ENCODE measurements around the gene STRBP.

STRBP gene

GRCh38 chr9:123238365-123238764, 30.0 kb downstream of the STRBP start:
- no peak overlapping the region for H3K9ac ChIP-seq (ENCODE audit: low read depth, low read length)
- peaks cover 6% of the 10 kb centered on the region for H3K4me1 ChIP-seq (ENCODE audit: control insufficient read depth, insufficient read depth, low read length)
- no peaks in the 10 kb centered on the region for H3K27me3 ChIP-seq (ENCODE audit: control insufficient read depth, insufficient read depth, low read length)
- H3K9me3 ChIP-seq (ENCODE audit: control insufficient read depth, insufficient read depth, low read length), result no peaks in the 10 kb centered on the region
- no peak overlapping the region for H3K4me3 ChIP-seq (ENCODE audit: low read depth, low read length)
- H3K36me3 ChIP-seq (ENCODE audit: control insufficient read depth, insufficient read depth, low read length), result no peaks in the 10 kb centered on the region

- H3K4me1 ChIP-seq (ENCODE audit: control insufficient read depth, insufficient read depth, low read length), result peaks cover 12% of the 10 kb centered on the region
Measured at GRCh38 chr9:123237220-123237619, 31.2 kb downstream of the STRBP start.

GRCh38 chr9:123235448-123235847, 32.9 kb downstream of the STRBP start:
- no peaks in the 10 kb centered on the region for H3K9me3 ChIP-seq (ENCODE audit: control insufficient read depth, insufficient read depth, low read length)
- H3K4me3 ChIP-seq (ENCODE audit: low read depth, low read length), result no peak overlapping the region
- no peak overlapping the region for H3K9ac ChIP-seq (ENCODE audit: low read depth, low read length)
- H3K36me3 ChIP-seq (ENCODE audit: control insufficient read depth, insufficient read depth, low read length), result no peaks in the 10 kb centered on the region
- H3K27me3 ChIP-seq (ENCODE audit: control insufficient read depth, insufficient read depth, low read length), result no peaks in the 10 kb centered on the region
- peaks cover 12% of the 10 kb centered on the region for H3K4me1 ChIP-seq (ENCODE audit: control insufficient read depth, insufficient read depth, low read length)

More at GRCh38 chr9:123237220-123237619, 31.2 kb downstream of the STRBP start:
- no peak overlapping the region for H3K9ac ChIP-seq (ENCODE audit: low read depth, low read length)
- no peak overlapping the region for H3K4me3 ChIP-seq (ENCODE audit: low read depth, low read length)
- no peaks in the 10 kb centered on the region for H3K27me3 ChIP-seq (ENCODE audit: control insufficient read depth, insufficient read depth, low read length)
- H3K36me3 ChIP-seq (ENCODE audit: control insufficient read depth, insufficient read depth, low read length), result no peaks in the 10 kb centered on the region
- H3K9me3 ChIP-seq (ENCODE audit: control insufficient read depth, insufficient read depth, low read length), result no peaks in the 10 kb centered on the region

- Histone ChIP-seq H3K4me3 (ENCODE audit: low read depth, low read length) (no peak overlapping the region), H3K4me1 (ENCODE audit: control insufficient read depth, insufficient read depth, low read length) (peaks cover 12% of the 10 kb centered on the region), H3K27me3 (ENCODE audit: control insufficient read depth, insufficient read depth, low read length) (no peaks in the 10 kb centered on the region), H3K9me3 (ENCODE audit: control insufficient read depth, insufficient read depth, low read length) (no peaks in the 10 kb centered on the region), H3K36me3 (ENCODE audit: control insufficient read depth, insufficient read depth, low read length) (no peaks in the 10 kb centered on the region), H3K9ac (ENCODE audit: low read depth, low read length) (no peak overlapping the region)
Measured at GRCh38 chr9:123234853-123235252, 33.5 kb downstream of the STRBP start.

GRCh38 chr9:123232332-123232731, 36.1 kb downstream of the STRBP start:
- H3K9ac ChIP-seq (ENCODE audit: low read depth, low read length), result no peak overlapping the region
- no peaks in the 10 kb centered on the region for H3K9me3 ChIP-seq (ENCODE audit: control insufficient read depth, insufficient read depth, low read length)
- no peaks in the 10 kb centered on the region for H3K36me3 ChIP-seq (ENCODE audit: control insufficient read depth, insufficient read depth, low read length)
- H3K4me1 ChIP-seq (ENCODE audit: control insufficient read depth, insufficient read depth, low read length), result peaks cover 7% of the 10 kb centered on the region
- H3K4me3 ChIP-seq (ENCODE audit: low read depth, low read length), result no peak overlapping the region
- no peaks in the 10 kb centered on the region for H3K27me3 ChIP-seq (ENCODE audit: control insufficient read depth, insufficient read depth, low read length)

GRCh38 chr9:123231421-123231820, 37.0 kb downstream of the STRBP start:
- Histone ChIP-seq H3K4me3 (ENCODE audit: low read depth, low read length) (no peak overlapping the region), H3K9ac (ENCODE audit: low read depth, low read length) (no peak overlapping the region), H3K27me3 (ENCODE audit: control insufficient read depth, insufficient read depth, low read length) (no peaks in the 10 kb centered on the region), H3K36me3 (ENCODE audit: control insufficient read depth, insufficient read depth, low read length) (no peaks in the 10 kb centered on the region), H3K4me1 (ENCODE audit: control insufficient read depth, insufficient read depth, low read length) (peaks cover 7% of the 10 kb centered on the region), H3K9me3 (ENCODE audit: control insufficient read depth, insufficient read depth, low read length) (no peaks in the 10 kb centered on the region)

- Histone ChIP-seq H3K36me3 (ENCODE audit: control insufficient read depth, insufficient read depth, low read length) (no peaks in the 10 kb centered on the region), H3K4me1 (ENCODE audit: control insufficient read depth, insufficient read depth, low read length) (peaks cover 19% of the 10 kb centered on the region)
Measured at GRCh38 chr9:123228967-123229366, 39.4 kb downstream of the STRBP start.

GRCh38 chr9:123225995-123226394, 42.4 kb downstream of the STRBP start:
- Histone ChIP-seq H3K36me3 (ENCODE audit: control insufficient read depth, insufficient read depth, low read length) (no peaks in the 10 kb centered on the region), H3K27me3 (ENCODE audit: control insufficient read depth, insufficient read depth, low read length) (no peaks in the 10 kb centered on the region), H3K4me3 (ENCODE audit: low read depth, low read length) (no peak overlapping the region), H3K9me3 (ENCODE audit: control insufficient read depth, insufficient read depth, low read length) (no peaks in the 10 kb centered on the region), H3K9ac (ENCODE audit: low read depth, low read length) (no peak overlapping the region), H3K4me1 (ENCODE audit: control insufficient read depth, insufficient read depth, low read length) (peaks cover 12% of the 10 kb centered on the region)

More at GRCh38 chr9:123228967-123229366, 39.4 kb downstream of the STRBP start:
- Histone ChIP-seq H3K9me3 (ENCODE audit: control insufficient read depth, insufficient read depth, low read length) (no peaks in the 10 kb centered on the region), H3K9ac (ENCODE audit: low read depth, low read length) (no peak overlapping the region), H3K27me3 (ENCODE audit: control insufficient read depth, insufficient read depth, low read length) (no peaks in the 10 kb centered on the region), H3K4me3 (ENCODE audit: low read depth, low read length) (no peak overlapping the region)

GRCh38 chr9:123225374-123225813, 43.0 kb downstream of the STRBP start:
- Histone ChIP-seq H3K36me3 (ENCODE audit: control insufficient read depth, insufficient read depth, low read length) (no peaks in the 10 kb centered on the region), H3K4me3 (ENCODE audit: low read depth, low read length) (no peak overlapping the region), H3K27me3 (ENCODE audit: control insufficient read depth, insufficient read depth, low read length) (no peaks in the 10 kb centered on the region), H3K9me3 (ENCODE audit: control insufficient read depth, insufficient read depth, low read length) (no peaks in the 10 kb centered on the region), H3K4me1 (ENCODE audit: control insufficient read depth, insufficient read depth, low read length) (peaks cover 12% of the 10 kb centered on the region), H3K9ac (ENCODE audit: low read depth, low read length) (no peak overlapping the region)

- H3K27me3 ChIP-seq (ENCODE audit: control insufficient read depth, insufficient read depth, low read length), result no peaks in the 10 kb centered on the region
- H3K9ac ChIP-seq (ENCODE audit: low read depth, low read length), result no peak overlapping the region
- no peak overlapping the region for H3K4me3 ChIP-seq (ENCODE audit: low read depth, low read length)
- no peaks in the 10 kb centered on the region for H3K9me3 ChIP-seq (ENCODE audit: control insufficient read depth, insufficient read depth, low read length)
- H3K4me1 ChIP-seq (ENCODE audit: control insufficient read depth, insufficient read depth, low read length), result peaks cover 12% of the 10 kb centered on the region
- no peaks in the 10 kb centered on the region for H3K36me3 ChIP-seq (ENCODE audit: control insufficient read depth, insufficient read depth, low read length)
Measured at GRCh38 chr9:123220127-123220526, 48.3 kb downstream of the STRBP start.

GRCh38 chr9:123218831-123219230, 49.6 kb downstream of the STRBP start:
- Histone ChIP-seq H3K27me3 (ENCODE audit: control insufficient read depth, insufficient read depth, low read length) (no peaks in the 10 kb centered on the region), H3K36me3 (ENCODE audit: control insufficient read depth, insufficient read depth, low read length) (no peaks in the 10 kb centered on the region), H3K9ac (ENCODE audit: low read depth, low read length) (no peak overlapping the region), H3K9me3 (ENCODE audit: control insufficient read depth, insufficient read depth, low read length) (no peaks in the 10 kb centered on the region), H3K4me3 (ENCODE audit: low read depth, low read length) (no peak overlapping the region), H3K4me1 (ENCODE audit: control insufficient read depth, insufficient read depth, low read length) (peaks cover 2% of the 10 kb centered on the region)

- H3K27me3 ChIP-seq (ENCODE audit: control insufficient read depth, insufficient read depth, low read length), result no peaks in the 10 kb centered on the region
- no peak overlapping the region for H3K4me3 ChIP-seq (ENCODE audit: low read depth, low read length)
- H3K36me3 ChIP-seq (ENCODE audit: control insufficient read depth, insufficient read depth, low read length), result no peaks in the 10 kb centered on the region
- H3K4me1 ChIP-seq (ENCODE audit: control insufficient read depth, insufficient read depth, low read length), result peaks cover 2% of the 10 kb centered on the region
- no peaks in the 10 kb centered on the region for H3K9me3 ChIP-seq (ENCODE audit: control insufficient read depth, insufficient read depth, low read length)
- no peak overlapping the region for H3K9ac ChIP-seq (ENCODE audit: low read depth, low read length)
Measured at GRCh38 chr9:123217128-123217654, 51.2 kb downstream of the STRBP start.

Measured in iPS-15b (cell line).